Mucosa of rectum (tissue), 2 donors: ENCODE measurements around the gene RAB30.

Experiments
- H3K27ac ChIP-seq, 2 donors: one replicate each; pipeline ENCODE4 v1.7.0; 2013; ENCODE audit warnings: inconsistent platforms in 2 of 2, low read depth in 2 of 2, low read length in 2 of 2
- H3K27me3 ChIP-seq, 2 donors: one replicate each; pipeline ENCODE4 v1.7.0; 2013; ENCODE audit warnings: low read length in 2 of 2; ENCODE audit not compliant: control insufficient read depth in 2 of 2, insufficient read depth in 2 of 2
- H3K36me3 ChIP-seq, 2 donors: one replicate each; pipeline ENCODE4 v1.7.0; 2013; ENCODE audit warnings: low read length in 2 of 2; ENCODE audit not compliant: control insufficient read depth in 2 of 2, insufficient read depth in 2 of 2
- H3K4me1 ChIP-seq, 2 donors: one replicate each; pipeline ENCODE4 v1.7.0; 2013; ENCODE audit warnings: low read length in 2 of 2, mild to moderate bottlenecking in 1 of 2; ENCODE audit not compliant: control insufficient read depth in 2 of 2, insufficient read depth in 2 of 2
- H3K4me3 ChIP-seq, 2 donors: one replicate each; pipeline ENCODE4 v1.7.0; 2013; ENCODE audit warnings: low read length in 2 of 2
- H3K9ac ChIP-seq, 2 donors: one replicate each; pipeline ENCODE4 v1.7.0; 2013; ENCODE audit warnings: low read length in 2 of 2, low read depth in 1 of 2, mild to moderate bottlenecking in 1 of 2
- H3K9me3 ChIP-seq, 2 donors: one replicate each; pipeline ENCODE4 v1.7.0; 2013; ENCODE audit warnings: low read length in 2 of 2; ENCODE audit not compliant: control insufficient read depth in 2 of 2
- donor health status: healthy.
- donor health status: Normal muscosa, but diverticular disease.

The RAB30 gene

GRCh38 chr11:83002522-83002921 is 69.2 kb downstream of the RAB30 start:
- Histone ChIP-seq H3K4me1 (peaks cover 5 to 12% of the 10 kb centered on the region in 2 donors), H3K4me3 (no peak overlapping the region), H3K36me3 (no peaks in the 10 kb centered on the region), H3K27me3 (no peaks in the 10 kb centered on the region), H3K27ac (no peak overlapping the region), H3K9me3 (no peaks in the 10 kb centered on the region), H3K9ac (no peak overlapping the region)

GRCh38 chr11:83002053-83002452 is 69.6 kb downstream of the RAB30 start:
- Histone ChIP-seq H3K27me3 (no peaks in the 10 kb centered on the region), H3K4me1 (peaks cover 7 to 13% of the 10 kb centered on the region in 2 donors), H3K9me3 (no peaks in the 10 kb centered on the region), H3K27ac (no peak overlapping the region), H3K36me3 (no peaks in the 10 kb centered on the region), H3K4me3 (no peak overlapping the region), H3K9ac (no peak overlapping the region)

- H3K27ac ChIP-seq, result no peak overlapping the region
- H3K4me3 ChIP-seq, result no peak overlapping the region
- no peaks in the 10 kb centered on the region for H3K36me3 ChIP-seq
- no peaks in the 10 kb centered on the region for H3K9me3 ChIP-seq
- H3K9ac ChIP-seq, result no peak overlapping the region
- no peaks in the 10 kb centered on the region for H3K27me3 ChIP-seq
- H3K4me1 ChIP-seq, result peaks cover 11 to 14% of the 10 kb centered on the region in 2 donors
Observed at GRCh38 chr11:83000381-83000780, 71.3 kb downstream of the RAB30 start.

GRCh38 chr11:82999232-82999631 is 72.5 kb downstream of the RAB30 start:
- no peaks in the 10 kb centered on the region for H3K36me3 ChIP-seq
- no peak overlapping the region for H3K9ac ChIP-seq
- no peaks in the 10 kb centered on the region for H3K9me3 ChIP-seq
- no peak overlapping the region for H3K4me3 ChIP-seq
- H3K4me1 ChIP-seq, result peaks cover 11 to 14% of the 10 kb centered on the region in 2 donors
- H3K27ac ChIP-seq, result no peak overlapping the region
- no peaks in the 10 kb centered on the region for H3K27me3 ChIP-seq

GRCh38 chr11:82998697-82999096 is 73.0 kb downstream of the RAB30 start:
- Histone ChIP-seq H3K36me3 (no peaks in the 10 kb centered on the region), H3K27me3 (no peaks in the 10 kb centered on the region), H3K4me1 (peaks cover 11 to 14% of the 10 kb centered on the region in 2 donors), H3K27ac (no peak overlapping the region), H3K9ac (no peak overlapping the region), H3K4me3 (no peak overlapping the region), H3K9me3 (no peaks in the 10 kb centered on the region)

GRCh38 chr11:82996966-82997606 is 74.6 kb downstream of the RAB30 start:
- peaks cover 0 to 4% of the 10 kb centered on the region in 2 donors for H3K36me3 ChIP-seq
- peak overlapping the region; percentile 20 to 41 for H3K9ac ChIP-seq
- H3K27ac ChIP-seq, result peak overlapping the region; percentile 53 to 69
- H3K4me3 ChIP-seq, result peak overlapping the region; percentile 4 to 71
- no peaks in the 10 kb centered on the region for H3K9me3 ChIP-seq
- H3K27me3 ChIP-seq, result no peaks in the 10 kb centered on the region
- H3K4me1 ChIP-seq, result peaks cover 11 to 14% of the 10 kb centered on the region in 2 donors

- H3K4me3 ChIP-seq, result peak overlapping the region in 1 of 2 donors; percentile 71
- H3K27ac ChIP-seq, result peak overlapping the region; percentile 54 to 69
- H3K36me3 ChIP-seq, result peaks cover 0 to 4% of the 10 kb centered on the region in 2 donors
- no peaks in the 10 kb centered on the region for H3K9me3 ChIP-seq
- H3K27me3 ChIP-seq, result no peaks in the 10 kb centered on the region
- H3K9ac ChIP-seq, result peak overlapping the region in 1 of 2 donors; percentile 49
- H3K4me1 ChIP-seq, result peaks cover 11 to 14% of the 10 kb centered on the region in 2 donors
Observed at GRCh38 chr11:82995754-82996398, 75.8 kb downstream of the RAB30 start.

GRCh38 chr11:82995235-82995634 is 76.5 kb downstream of the RAB30 start:
- peak overlapping the region in 1 of 2 donors; percentile 69 for H3K27ac ChIP-seq
- peaks cover 0 to 4% of the 10 kb centered on the region in 2 donors for H3K36me3 ChIP-seq
- H3K27me3 ChIP-seq, result no peaks in the 10 kb centered on the region
- no peaks in the 10 kb centered on the region for H3K9me3 ChIP-seq
- H3K4me1 ChIP-seq, result peaks cover 11 to 14% of the 10 kb centered on the region in 2 donors
- H3K4me3 ChIP-seq, result peak overlapping the region in 1 of 2 donors; percentile 71
- H3K9ac ChIP-seq, result no peak overlapping the region

GRCh38 chr11:82994604-82995230 is 77.0 kb downstream of the RAB30 start:
- H3K4me1 ChIP-seq, result peaks cover 11 to 14% of the 10 kb centered on the region in 2 donors

GRCh38 chr11:82992223-82992622 is 79.5 kb downstream of the RAB30 start:
- Histone ChIP-seq H3K4me3 (no peak overlapping the region), H3K9ac (no peak overlapping the region), H3K36me3 (peaks cover 0 to 7% of the 10 kb centered on the region in 2 donors), H3K4me1 (peaks cover 3 to 9% of the 10 kb centered on the region in 2 donors), H3K27me3 (no peaks in the 10 kb centered on the region), H3K9me3 (no peaks in the 10 kb centered on the region), H3K27ac (no peak overlapping the region)

More at GRCh38 chr11:82994604-82995230, 77.0 kb downstream of the RAB30 start:
- H3K9ac ChIP-seq, result no peak overlapping the region
- H3K27ac ChIP-seq, result no peak overlapping the region
- no peak overlapping the region for H3K4me3 ChIP-seq
- peaks cover 0 to 4% of the 10 kb centered on the region in 2 donors for H3K36me3 ChIP-seq
- H3K27me3 ChIP-seq, result no peaks in the 10 kb centered on the region
- no peaks in the 10 kb centered on the region for H3K9me3 ChIP-seq
